ENCODE data around the gene ADAMTSL4. TPM values are rescaled to one million over a fixed set of nuclear protein-coding genes. Genes with fewer than 3 reads are reported as not detected.

Gene ADAMTSL4
- total RNA-seq, 3 donors from 2014 or later = 3.4 to 37.1 (median 10.2) TPM

- intact Hi-C loops (cut with DNase I, micrococcal nuclease) = no loop called here
- no peak overlapping the region for H3K4me3 ChIP-seq
- peaks cover 7% of the 10 kb centered on the region for H3K4me1 ChIP-seq (ENCODE audit: low read depth)
- no peaks in the 10 kb centered on the region for H3K36me3 ChIP-seq (ENCODE audit: low read depth)
- H3K9me3 ChIP-seq = no peaks in the 10 kb centered on the region
- no peak for TF ChIP-seq CTCF (IDR thresholded peaks at IDR 0.05)
- DNase-seq (no peak), ATAC-seq (no peak)
Measured at GRCh38 chr1:150545486-150546032, 3.6 kb upstream of the ADAMTSL4 start.

- ATAC-seq = no peak
- no peak for DNase-seq
- Histone ChIP-seq H3K36me3 (ENCODE audit: low read depth) (no peaks in the 10 kb centered on the region), H3K4me3 (no peak overlapping the region), H3K9me3 (no peaks in the 10 kb centered on the region), H3K4me1 (ENCODE audit: low read depth) (peaks cover 12% of the 10 kb centered on the region)
- intact Hi-C loops (cut with DNase I, micrococcal nuclease) = no loop called here
- no peak for TF ChIP-seq CTCF (IDR thresholded peaks at IDR 0.05)
Measured at GRCh38 chr1:150546294-150546937, 2.8 kb upstream of the ADAMTSL4 start.

GRCh38 chr1:150548324-150548631 is 930 bp upstream of the ADAMTSL4 start:
- no peaks in the 10 kb centered on the region for H3K36me3 ChIP-seq (ENCODE audit: low read depth)
- intact Hi-C loops (cut with DNase I, micrococcal nuclease) = no loop called here
- no peaks in the 10 kb centered on the region for H3K9me3 ChIP-seq
- no peak overlapping the region for H3K4me3 ChIP-seq
- peaks cover 13% of the 10 kb centered on the region for H3K4me1 ChIP-seq (ENCODE audit: low read depth)
- ATAC-seq = no peak
- DNase-seq = no peak
- TF ChIP-seq CTCF (IDR thresholded peaks at IDR 0.05) = no peak

GRCh38 chr1:150549496-150550221 is 451 bp downstream of the ADAMTSL4 start:
- Histone ChIP-seq H3K9me3 (no peaks in the 10 kb centered on the region), H3K4me1 (ENCODE audit: low read depth) (peaks cover 13% of the 10 kb centered on the region), H3K4me3 (peak overlapping the region; percentile 11), H3K36me3 (ENCODE audit: low read depth) (no peaks in the 10 kb centered on the region)
- intact Hi-C loops (cut with DNase I, micrococcal nuclease) = loop anchor here in 1 of 2 donors (10.0 kb wide), 1 partner anchor 75 kb away; the partner anchor contains the start of gene ENSA
- no peak for TF ChIP-seq CTCF (IDR thresholded peaks at IDR 0.05)
- DNase-seq (no peak), ATAC-seq (peak; percentile 4)

GRCh38 chr1:150550222-150551050 is 1.2 kb downstream of the ADAMTSL4 start:
- Histone ChIP-seq H3K9me3 (no peaks in the 10 kb centered on the region), H3K4me3 (no peak overlapping the region), H3K4me1 (ENCODE audit: low read depth) (peaks cover 13% of the 10 kb centered on the region), H3K36me3 (ENCODE audit: low read depth) (no peaks in the 10 kb centered on the region)
- no peak for TF ChIP-seq CTCF (IDR thresholded peaks at IDR 0.05)
- no peak for DNase-seq
- ATAC-seq = no peak
- intact Hi-C loops (cut with DNase I, micrococcal nuclease) = loop anchor here in 1 of 2 donors (10.0 kb wide), 1 partner anchor 74 kb away; the partner anchor contains the start of gene ENSA
